H1 (cell line): Measurements from ENCODE around the gene HEATR5A. TPM values are rescaled to one million over a fixed set of nuclear protein-coding genes. Genes with fewer than 3 reads are reported as not detected.

Source experiments
- ASH2L ChIP-seq: fragments of 200-600, 300-600 bp; sonication (generic); IDR thresholded peaks from one replicate; pipeline ENCODE4 v1.7.1; 2017; ENCODE audit warnings: low read length
- BACH1 ChIP-seq: IDR thresholded peaks from 2 replicates; pipeline ENCODE4 v1.6.1; 2012; ENCODE audit warnings: low read length, improper control_type of control experiment
- BCL11A ChIP-seq, 2 experiments: IDR thresholded peaks; one replicate each; pipeline ENCODE4 v1.6.1; 2011; ENCODE audit warnings: low read depth in 2 of 2, low read length in 2 of 2, mild to moderate bottlenecking in 2 of 2
- CREB1 ChIP-seq: IDR thresholded peaks from 2 replicates; pipeline ENCODE4 v1.6.1; 2012; ENCODE audit warnings: inconsistent platforms
- HDAC2 ChIP-seq, 2 experiments: fragments of 300-600 bp in 1 of 2; sonication (generic) in 1 of 2; IDR thresholded peaks; 2 replicates each; pipeline ENCODE4 v1.6.1; 2011 to 2012; ENCODE audit warnings: low read depth in 2 of 2, low read length in 2 of 2, mild to moderate bottlenecking in 2 of 2, moderate library complexity in 2 of 2, borderline replicate concordance in 1 of 2, inconsistent platforms in 1 of 2
- HDAC6 ChIP-seq: IDR thresholded peaks from one replicate; pipeline ENCODE4 v1.7.1; 2012; ENCODE audit warnings: low read depth, mild to moderate bottlenecking, inconsistent platforms, low read length, moderate library complexity
- KDM1A ChIP-seq: fragments of 200-600, 300-600 bp; sonication (generic); IDR thresholded peaks from 2 replicates; pipeline ENCODE4 v1.7.1; 2016; ENCODE audit warnings: mild to moderate bottlenecking, low read length, borderline replicate concordance
- KDM4A ChIP-seq: IDR thresholded peaks from one replicate; pipeline ENCODE4 v1.7.1; 2012; ENCODE audit warnings: low read depth, mild to moderate bottlenecking, moderate library complexity, low read length, inconsistent platforms; ENCODE audit not compliant: severe bottlenecking
- NANOG ChIP-seq: IDR thresholded peaks from 2 replicates; pipeline ENCODE4 v1.6.1; 2011; ENCODE audit warnings: low read length, low read depth, mild to moderate bottlenecking, inconsistent platforms; ENCODE audit not compliant: insufficient read depth, poor library complexity, severe bottlenecking
- NRF1 ChIP-seq: IDR thresholded peaks from 2 replicates; pipeline ENCODE4 v1.6.1; 2011; ENCODE audit warnings: mild to moderate bottlenecking, low read depth, low read length, improper control_type of control experiment
- RAD21 ChIP-seq, 2 experiments: IDR thresholded peaks in 1 of 2; conservative IDR thresholded peaks in 1 of 2; 2 replicates each; pipeline ENCODE4 v1.6.1; 2011; ENCODE audit warnings: low read depth in 2 of 2, low read length in 2 of 2, improper control_type of control experiment in 1 of 2, inconsistent platforms in 1 of 2, mild to moderate bottlenecking in 1 of 2, moderate library complexity in 1 of 2
- RBBP5 ChIP-seq: IDR thresholded peaks from 2 replicates; pipeline ENCODE4 v1.7.1; 2012; ENCODE audit warnings: low read depth, mild to moderate bottlenecking, inconsistent platforms, low read length, moderate library complexity, borderline replicate concordance
- RXRA ChIP-seq: IDR thresholded peaks from 2 replicates; pipeline ENCODE4 v1.6.1; 2011; ENCODE audit warnings: low read depth, mild to moderate bottlenecking, low read length, moderate library complexity; ENCODE audit not compliant: insufficient read depth
- SIN3A ChIP-seq, 2 experiments: IDR thresholded peaks in 1 of 2; conservative IDR thresholded peaks in 1 of 2; 2 replicates each; pipeline ENCODE4 v1.6.1; 2011 to 2012; ENCODE audit warnings: low read length in 2 of 2, improper control_type of control experiment in 1 of 2, low read depth in 1 of 2, mild to moderate bottlenecking in 1 of 2
- SP1 ChIP-seq: IDR thresholded peaks from 2 replicates; pipeline ENCODE4 v1.6.1; 2011; ENCODE audit warnings: low read depth, low read length
- TBP ChIP-seq: IDR thresholded peaks from 2 replicates; pipeline ENCODE4 v1.6.1; 2011; ENCODE audit warnings: low read depth, low read length, improper control_type of control experiment
- TCF12 ChIP-seq: IDR thresholded peaks from 2 replicates; pipeline ENCODE4 v1.6.1; 2011; ENCODE audit warnings: low read depth, mild to moderate bottlenecking, low read length
- YY1 ChIP-seq: IDR thresholded peaks from 2 replicates; pipeline ENCODE4 v1.6.1; 2011; ENCODE audit warnings: low read depth, mild to moderate bottlenecking, low read length
- polyA plus RNA-seq, 7 experiments: library from polyadenylated mRNA; depleted of rRNA in 3 of 7; stranded (reverse) in 5 of 7; unstranded in 2 of 7; fragments of >200 nt in 5 of 7; fragments of 200-250 nt in 2 of 7; gene quantifications; 1 replicate in 5 of 7; 2 replicates in 1 of 7; 4 replicates in 1 of 7; pipeline versions ENCODE4 v1.2.1 to v1.2.3, GENCODE V29; 2011 to 2013; ENCODE audit warnings: missing spikeins in 2 of 7, mixed read lengths in 2 of 7
- total RNA-seq: library from RNA; stranded (reverse); fragmentation: NEBNext Ultra II Directional; extraction: Animal tissue kit (Norgen Biotek cat#: 25700); gene quantifications from 2 replicates; pipeline ENCODE4 v1.2.1, GENCODE V29; 2021
- TF ChIP-seq, protein P1 (sequence below): IDR thresholded peaks from 2 replicates; pipeline ENCODE4 v1.6.1; 2012; ENCODE audit warnings: inconsistent platforms

Gene HEATR5A
- total and polyA plus RNA-seq, 2 of the 8 experiments (the other 6 are each of a cell fraction or from before 2014, with no cell fraction given), result 9.0 to 36.2 TPM

DNA sequence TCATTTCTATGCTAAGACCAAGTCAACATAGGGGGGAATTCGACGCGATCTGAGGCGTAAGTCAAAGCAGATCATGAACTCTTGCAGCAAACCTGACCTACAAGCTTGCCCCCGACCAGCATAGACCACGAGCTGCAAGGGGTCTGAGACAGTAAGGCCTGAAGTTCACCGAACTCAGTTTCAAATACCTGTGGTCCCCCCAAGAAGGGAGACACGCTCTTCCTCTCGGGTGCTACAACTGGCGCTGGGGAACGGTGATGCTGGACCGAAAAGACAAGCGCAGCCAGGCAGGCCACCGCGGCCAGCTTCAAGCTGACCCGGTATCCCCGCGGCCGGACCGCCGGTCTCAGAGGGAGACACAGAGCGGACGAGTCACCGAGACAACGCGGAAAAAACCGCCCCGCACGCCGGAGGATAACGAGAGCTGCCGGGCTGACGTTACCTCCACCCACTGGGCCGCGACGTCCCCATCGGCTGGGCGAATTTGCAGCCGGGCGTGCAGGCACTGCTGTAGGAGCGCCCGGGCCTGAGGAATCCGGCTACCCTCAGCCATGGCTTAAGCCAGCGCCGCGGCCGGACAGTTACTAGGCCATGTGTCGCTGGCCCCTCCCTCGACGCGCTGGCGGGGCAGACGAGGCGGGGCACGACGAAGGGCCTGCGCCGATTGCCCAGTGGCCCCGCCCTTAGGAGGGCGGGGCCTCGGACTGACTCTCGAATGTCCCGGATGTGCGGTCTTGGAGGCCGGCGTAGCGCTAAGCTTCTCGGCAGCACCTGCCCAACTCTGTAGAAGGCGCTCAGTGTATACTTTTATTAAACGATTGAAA, 36.7 kb upstream of the HEATR5A start, which contains the start of gene DTD2 (continued):
- TF ChIP-seq ASH2L (peak; percentile 96), TCF12 (no peak), NANOG (no peak), RAD21 (IDR thresholded peaks at IDR 0.05 in 1 of 2, conservative IDR thresholded peaks at IDR 0.05 in 1 of 2; ENCODE audit: low read depth in 2 of 2, low read length in 2 of 2) (peak in 1 of 2 experiments; percentile 26; a peak in 1 of 4 replicates), SP1 (peak; percentile 33; the same call in 1 of the 2 replicates), YY1 (0 out of 2 replicates have a peak, but pooled peaks have one; percentile 32), RXRA (no peak), CREB1 (peak; percentile 61; the same call in 1 of the 2 replicates), SIN3A (conservative IDR thresholded peaks at IDR 0.05 in 1 of 2, IDR thresholded peaks at IDR 0.05 in 1 of 2; ENCODE audit: low read depth in 1 of 2, low read length in 2 of 2) (peak in 1 of 2 experiments; percentile 52; a peak in 2 of 4 replicates), NRF1 (0 out of 2 replicates have a peak, but pooled peaks have one; percentile 15), BACH1 (no peak), BCL11A (IDR thresholded peaks at IDR 0.05; ENCODE audit: low read depth in 2 of 2, low read length in 2 of 2) (no peak), HDAC2 (IDR thresholded peaks at IDR 0.05; ENCODE audit: borderline replicate concordance in 1 of 2, low read depth in 2 of 2, low read length in 2 of 2) (0 out of 4 replicates have a peak, but pooled peaks of 1 of the 2 experiments have one; percentile 41), RBBP5 (peak; percentile 79; the same call in 1 of the 2 replicates), HDAC6 (no peak), KDM4A (peak; percentile 77), KDM1A (no peak), TBP (peak; percentile 77)
- TF ChIP-seq, protein P1, sequence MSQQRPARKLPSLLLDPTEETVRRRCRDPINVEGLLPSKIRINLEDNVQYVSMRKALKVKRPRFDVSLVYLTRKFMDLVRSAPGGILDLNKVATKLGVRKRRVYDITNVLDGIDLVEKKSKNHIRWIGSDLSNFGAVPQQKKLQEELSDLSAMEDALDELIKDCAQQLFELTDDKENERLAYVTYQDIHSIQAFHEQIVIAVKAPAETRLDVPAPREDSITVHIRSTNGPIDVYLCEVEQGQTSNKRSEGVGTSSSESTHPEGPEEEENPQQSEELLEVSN, result peak; percentile 61
